ENCODE results near the gene LYST.
"Not testable (repeated sequence)": the region's sequence is repeated elsewhere in the genome, so short reads cannot be mapped to it uniquely, and the experiment has no call there.

The LYST gene

DNA sequence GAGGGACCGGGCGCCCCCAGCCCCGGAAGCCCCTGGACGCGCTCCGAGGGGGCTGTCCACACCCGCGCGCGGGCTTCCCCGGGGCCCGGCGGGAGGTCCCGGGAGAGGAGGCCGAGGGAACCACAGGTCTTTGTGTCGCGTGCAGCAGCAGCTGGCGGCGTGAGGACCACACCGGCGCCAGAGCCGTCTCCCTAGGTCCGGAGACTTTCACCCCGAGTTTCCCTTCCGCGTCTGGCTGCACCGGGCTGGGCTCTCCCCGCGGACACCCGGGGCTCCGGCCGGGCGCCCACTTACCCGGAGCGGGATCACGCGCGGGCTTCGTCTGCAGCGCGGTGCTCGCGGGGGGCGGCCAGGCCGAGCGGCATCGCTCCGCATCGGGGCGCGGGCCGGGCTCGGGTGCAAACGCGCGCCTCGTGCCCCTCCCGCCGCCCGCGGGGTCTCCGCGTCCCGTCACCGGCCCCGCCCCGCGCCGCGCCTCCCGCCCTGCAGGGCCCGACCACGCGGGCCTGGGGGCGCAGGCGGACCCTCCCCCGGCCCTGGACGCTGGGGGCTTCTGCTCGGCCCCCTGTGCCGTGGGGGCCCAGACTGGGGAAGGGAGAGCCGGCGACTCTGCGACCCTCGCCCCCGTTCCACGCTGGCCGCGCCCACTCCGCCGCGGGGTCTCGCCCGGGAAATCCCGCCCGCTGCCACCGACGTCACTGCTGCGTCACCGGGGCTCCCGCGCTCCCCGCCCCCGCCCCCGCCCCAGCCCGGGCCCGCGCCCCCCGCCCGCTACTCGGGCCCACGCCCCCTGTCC is 217.1 kb downstream of the LYST start, which contains the start of gene GNG4:
TSS of gene GNG4 (minus strand) at position 417 of the 796 bp plus-strand sequence. CDS start 65,946 bp downstream, outside the sequence.
- peak; percentile 43 for DNase-seq

DNA sequence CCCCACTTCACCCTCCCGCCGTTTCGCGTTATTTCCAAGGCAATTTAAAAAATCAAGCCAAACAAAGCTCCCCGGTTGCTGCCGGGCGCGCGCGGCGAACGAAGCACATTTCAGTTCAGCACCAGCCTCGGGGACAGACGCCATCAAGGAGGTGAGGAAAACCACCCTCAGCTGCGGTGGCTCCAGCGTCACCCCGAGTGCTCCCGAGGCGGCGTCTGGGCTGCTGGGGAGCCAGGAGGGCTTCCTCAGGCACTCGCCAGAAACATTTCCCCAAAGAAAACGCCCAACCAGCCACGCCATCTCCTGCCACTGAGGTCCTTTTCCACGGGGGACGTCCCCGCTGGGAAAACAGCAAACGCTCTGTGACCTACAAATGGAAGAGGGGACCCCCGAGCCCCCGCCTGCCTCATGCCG is 217.7 kb downstream of the LYST start:
- peak; percentile 43 for DNase-seq

DNA sequence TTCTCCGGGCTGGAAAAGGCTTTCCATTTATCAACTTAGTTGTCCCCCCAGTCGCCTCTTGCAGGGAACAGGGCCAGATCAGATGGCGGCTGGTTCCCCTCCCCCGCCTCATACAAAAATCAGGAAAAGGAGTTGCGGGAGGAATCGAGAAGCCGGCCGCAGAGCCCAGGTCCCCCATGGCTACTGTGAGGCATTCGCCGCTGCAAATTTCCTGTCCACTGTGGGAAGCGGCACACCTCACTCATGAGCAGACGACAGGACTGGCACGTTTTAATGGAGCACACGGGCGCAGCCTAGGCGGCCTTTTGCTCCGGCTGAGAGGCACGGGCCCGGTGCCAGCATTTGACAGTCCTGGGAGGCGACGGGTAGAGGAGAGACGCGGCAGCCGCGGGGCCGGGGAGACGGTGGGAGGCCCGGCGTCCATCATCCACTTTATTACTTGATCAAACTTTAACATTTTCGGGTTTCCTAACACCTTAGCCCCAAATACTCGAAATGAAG is 218.2 kb downstream of the LYST start:
- DNase-seq = peak; percentile 82

DNA sequence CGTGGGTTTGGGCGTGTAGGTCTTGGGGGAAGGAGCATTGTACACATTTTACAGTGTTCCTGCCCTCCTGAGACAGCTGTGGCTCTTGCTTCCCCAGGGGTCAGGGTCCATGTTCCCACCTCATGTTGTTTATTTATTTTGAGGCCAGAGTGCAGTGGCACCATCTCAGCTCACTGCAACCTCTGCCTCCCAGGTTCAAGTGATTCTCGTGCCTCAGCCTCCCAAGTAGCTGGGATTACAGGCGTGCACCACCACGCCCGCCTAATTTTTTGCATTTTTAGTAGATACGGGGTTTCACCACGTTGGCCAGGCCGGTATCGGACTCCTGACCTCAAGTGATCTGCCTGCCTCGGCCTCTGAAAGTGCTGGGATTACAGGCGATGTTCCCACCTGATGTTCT is 219.2 kb downstream of the LYST start:
- not testable (repeated sequence) for DNase-seq

DNA sequence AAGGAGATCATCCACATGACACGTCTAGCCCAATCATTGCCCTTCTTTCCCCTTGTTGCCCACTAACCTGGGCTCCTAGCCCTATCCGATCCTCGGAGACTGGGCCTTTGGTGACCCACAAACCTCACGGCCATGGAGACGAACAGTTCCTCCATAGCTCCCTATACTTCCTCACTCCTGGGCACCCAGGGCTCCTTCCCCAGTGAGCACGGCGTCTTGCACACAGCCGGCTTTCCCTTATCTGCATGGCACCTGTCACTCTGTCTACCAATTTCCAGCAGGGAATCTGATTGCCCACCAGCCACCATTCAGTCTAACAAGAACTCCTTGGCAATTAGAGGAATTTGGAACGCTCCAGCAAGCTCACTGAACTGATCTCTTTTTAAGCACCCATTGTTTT is 220.2 kb downstream of the LYST start:
- DNase-seq = no peak

DNA sequence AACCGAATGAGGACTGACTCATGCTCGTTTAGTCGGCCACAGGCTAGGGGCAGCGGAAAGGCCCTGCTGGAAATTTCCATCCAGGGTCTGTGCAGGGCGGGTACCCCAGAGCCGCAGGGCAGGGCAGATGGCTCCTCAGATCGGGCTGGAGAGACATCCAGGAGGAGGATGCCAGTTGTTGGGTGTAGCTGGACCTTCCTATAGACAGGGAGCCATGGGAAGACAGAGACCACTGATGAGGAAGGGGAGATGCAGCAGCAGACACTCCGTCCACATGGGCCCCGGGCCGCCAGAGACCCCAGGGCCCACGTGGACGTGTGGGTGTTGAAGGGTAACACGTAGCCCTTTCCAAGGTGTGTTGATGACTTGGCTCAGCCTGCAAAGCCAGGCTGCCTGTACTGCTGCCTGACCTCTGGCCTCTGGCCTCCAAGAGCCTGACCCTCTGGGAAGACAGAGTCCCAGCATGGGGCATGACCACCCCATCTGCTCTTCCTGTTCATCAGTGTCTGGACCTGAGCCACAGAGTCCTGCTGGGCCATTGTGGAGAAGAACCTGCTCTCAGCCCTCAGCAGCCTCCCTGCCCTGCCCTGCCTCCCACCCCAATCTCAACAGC is 221.9 kb downstream of the LYST start:
- no peak for DNase-seq

DNA sequence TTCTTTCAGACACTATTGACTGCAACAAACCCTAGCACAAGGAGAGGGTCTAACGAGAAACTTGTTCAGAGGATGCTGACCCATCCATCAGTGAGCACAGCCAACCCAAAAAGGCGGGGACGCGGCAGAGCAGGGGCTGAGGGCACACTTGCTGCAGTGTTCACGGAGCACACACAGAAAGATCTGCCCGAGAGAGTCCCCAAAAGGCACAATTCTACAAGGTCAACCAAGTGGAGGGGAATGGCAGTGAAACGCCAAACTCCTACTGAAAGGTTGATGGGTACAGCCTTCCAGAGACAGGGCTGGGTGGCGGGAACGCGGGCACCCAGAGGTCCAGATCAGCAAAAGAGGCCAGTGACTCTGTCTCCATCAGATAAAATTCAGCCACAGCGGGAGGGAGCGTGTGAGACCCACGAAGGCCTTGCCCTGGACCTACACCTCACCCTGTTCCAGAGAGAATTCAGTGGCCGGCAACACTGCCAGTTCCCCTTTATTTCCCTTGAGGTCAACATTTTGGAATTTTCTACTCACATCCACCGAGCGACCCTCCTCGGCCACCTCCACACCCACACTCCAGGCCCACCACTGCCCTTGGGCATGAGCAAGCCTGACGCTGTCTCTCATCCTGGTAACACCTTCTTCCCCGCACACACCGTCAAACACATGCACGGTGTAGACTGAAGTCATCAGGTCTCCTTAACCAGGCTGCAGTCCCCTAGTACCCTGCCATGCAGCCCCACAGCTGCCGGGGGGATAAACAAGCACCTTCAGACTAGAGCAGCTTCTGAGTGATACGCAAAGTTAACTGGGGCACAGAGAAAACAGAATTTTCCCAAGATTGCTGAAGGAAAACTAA is 222.6 kb downstream of the LYST start:
- DNase-seq = no peak

DNA sequence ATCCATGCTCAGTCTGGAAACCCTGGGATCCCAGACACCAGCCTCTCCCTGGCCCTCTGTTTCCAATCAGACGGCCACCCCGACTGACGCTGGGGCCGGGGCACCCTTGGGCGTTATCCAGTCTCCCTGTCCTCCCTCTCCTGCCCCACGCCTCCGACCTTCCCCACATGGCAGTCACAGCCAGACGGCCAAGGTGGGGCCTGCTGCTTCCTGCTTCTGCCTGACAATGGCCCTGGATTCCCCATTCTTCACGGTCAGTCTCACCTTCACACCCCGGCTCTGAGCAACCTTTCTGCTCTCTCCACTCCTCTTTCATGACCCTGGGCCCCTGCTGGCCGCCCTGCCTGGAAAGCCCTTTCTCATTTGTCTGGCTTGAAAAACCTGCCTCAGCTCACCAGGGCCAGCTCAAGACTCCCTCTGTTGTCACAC is 223.7 kb downstream of the LYST start:
- DNase-seq = peak; percentile 13

DNA sequence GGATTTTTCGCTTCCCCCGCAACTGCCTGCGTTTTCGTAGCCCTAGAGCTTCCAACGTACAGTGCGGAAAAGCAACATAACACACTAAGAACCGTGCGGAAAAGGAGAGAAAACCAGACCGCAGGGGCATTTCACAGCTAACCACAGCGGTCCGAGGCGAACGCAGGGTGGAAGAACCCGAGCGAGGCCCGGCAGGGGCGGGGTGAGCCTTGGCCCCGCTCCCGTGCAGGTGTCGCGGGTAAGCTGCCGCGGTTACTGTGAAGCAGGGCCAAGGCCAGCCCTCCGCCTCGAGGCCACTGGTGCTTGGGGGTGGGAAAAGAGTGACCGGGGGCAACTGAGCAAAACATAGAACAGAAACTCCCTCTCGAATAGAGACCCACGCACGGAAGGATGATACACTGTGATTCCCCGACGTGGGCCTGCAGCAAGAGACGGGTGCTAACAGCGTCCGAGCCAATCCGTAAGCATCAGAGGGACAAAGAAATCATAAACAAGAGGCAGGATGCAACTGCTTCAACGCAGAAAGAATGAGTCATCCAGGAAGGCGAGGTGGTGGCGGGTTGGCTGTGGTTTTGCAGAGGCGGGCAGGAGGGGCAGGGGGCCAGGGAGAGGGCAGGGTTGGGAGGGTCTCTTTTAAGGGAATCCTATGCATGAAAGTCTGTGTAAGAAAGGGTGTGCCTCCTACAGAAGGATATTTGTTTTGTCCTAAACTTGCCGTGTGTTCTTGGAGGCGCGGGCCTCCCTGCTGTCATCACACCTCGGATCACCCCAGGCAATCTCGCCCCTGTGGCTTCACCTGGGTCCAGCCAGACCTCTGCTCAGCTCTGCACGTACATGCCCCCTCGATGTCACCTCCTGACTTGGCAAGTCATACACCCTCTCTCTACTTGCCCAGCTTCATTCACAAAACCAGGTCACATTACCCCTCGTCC is 224.4 kb downstream of the LYST start:
- DNase-seq = peak; percentile 82

DNA sequence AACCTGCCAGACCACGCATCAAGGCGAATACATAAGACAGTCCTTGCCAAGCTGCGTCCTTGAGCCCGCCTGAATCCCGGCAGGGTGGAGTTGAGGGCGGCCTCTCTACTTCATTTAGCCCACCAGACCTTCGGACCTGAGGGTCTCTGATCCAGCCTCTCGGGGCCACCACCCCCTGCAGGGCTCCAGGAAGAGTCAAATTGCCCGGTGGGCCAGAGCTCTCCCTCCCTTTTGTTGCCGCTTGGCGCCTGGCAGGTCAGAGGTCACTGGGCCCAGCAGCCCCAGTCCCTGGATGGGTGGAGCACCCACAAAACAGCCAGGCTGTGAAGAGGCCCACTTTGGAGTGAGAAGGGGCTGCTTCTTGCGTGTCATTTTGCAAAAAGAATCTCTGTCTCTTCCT is 226.1 kb downstream of the LYST start:
- no peak for DNase-seq

DNA sequence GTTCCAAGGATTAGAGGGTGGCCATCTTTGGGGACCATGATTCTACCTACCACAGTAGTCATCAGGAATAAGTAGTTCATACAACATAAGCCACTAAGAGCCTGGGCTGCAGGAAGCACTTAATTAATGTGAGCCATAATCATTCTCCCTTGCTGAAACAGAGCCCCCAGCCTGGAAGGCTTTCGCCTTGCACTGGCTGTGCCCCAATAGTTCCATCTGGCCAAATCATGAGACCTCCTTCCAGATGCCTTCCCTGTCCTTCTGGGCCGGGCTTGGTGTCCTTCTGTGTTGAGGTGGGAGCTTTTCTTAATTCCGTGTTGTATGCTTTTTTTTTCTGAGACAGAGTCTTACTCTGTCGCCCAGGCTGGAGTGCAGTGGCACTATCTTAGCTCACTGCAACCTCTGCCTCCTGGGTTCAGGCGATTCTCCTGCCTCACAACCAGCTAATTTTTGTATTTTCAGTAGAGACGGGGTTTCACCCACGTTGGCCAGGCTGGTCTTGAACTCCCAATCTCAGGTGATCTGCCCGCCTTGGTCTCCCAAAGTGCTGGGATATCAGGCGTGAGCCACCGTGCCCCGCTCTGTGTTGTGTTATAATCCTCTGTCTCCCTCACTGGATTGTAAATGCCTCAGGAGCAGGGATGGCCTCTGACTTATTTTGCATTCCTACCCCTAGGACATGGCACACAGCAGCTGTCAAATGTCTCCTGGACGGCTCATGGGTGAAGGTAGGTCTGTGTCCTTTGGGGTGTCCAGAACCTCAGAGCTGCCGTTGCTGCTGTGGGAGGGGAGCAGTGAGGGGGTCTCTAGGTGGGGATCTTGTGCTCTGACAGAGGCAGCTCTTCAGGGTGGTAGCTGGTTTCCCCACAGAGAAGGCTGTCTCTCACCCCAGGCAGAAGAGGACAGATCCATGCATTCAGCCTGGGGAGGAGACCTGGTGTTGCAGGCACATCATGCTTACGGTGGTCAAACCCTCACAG is 227.2 kb downstream of the LYST start:
- no peak for DNase-seq

DNA sequence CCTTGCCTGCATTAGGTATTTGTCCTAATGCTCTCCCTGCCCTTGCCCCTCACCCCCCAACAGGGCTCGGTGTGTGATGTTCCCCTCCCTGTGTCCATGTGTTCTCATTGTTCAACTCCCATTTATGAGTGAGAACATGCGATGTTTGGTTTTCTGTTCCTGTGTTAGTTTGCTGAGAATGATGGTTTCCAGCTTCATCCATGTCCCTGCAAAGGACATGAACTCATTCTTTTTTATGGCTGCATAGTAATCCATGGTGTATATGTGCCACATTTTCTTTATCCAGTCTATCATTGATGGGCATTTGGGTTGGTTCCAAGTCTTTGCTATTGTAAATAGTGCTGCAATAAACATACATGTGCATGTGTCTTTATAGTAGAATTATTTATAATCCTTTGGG is 228.1 kb downstream of the LYST start:
- not testable (repeated sequence) for DNase-seq

DNA sequence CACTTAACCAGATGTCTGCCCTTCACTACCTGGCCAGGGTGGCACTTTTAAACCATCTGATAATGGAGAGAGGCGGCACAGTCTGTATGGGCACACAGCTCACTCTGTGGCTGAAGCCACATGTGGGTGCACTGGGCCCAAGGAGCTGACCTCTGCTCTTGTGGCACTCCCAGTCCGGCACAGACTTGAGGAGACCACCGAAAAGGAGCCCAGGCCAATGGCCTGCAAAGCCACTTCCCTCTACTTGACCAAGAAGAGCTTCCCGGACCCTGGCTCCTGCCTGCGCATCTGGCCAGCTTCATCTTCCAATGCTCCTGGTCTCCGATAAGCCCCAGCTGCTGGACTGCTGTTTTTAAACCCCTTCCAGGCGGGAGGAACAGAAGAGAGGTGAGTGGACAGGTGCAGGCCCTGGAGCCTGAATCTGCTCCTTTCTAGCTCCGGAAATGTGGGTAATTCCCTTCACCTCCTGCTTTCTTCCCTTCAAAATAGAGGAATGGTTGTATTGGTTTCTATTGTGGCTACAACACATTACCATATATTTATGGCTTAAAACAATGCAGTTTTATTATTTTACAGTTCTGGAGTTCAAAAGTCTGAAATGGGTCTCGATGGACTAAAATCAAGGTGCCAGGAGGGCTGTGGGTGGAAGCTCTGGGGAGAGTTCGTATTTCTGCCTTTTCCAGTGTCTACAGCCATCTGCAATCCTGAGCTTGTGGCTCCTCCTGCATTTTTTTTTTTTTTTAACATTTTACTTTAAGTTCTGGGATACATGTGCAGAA is 228.8 kb downstream of the LYST start:
- DNase-seq = no peak

DNA sequence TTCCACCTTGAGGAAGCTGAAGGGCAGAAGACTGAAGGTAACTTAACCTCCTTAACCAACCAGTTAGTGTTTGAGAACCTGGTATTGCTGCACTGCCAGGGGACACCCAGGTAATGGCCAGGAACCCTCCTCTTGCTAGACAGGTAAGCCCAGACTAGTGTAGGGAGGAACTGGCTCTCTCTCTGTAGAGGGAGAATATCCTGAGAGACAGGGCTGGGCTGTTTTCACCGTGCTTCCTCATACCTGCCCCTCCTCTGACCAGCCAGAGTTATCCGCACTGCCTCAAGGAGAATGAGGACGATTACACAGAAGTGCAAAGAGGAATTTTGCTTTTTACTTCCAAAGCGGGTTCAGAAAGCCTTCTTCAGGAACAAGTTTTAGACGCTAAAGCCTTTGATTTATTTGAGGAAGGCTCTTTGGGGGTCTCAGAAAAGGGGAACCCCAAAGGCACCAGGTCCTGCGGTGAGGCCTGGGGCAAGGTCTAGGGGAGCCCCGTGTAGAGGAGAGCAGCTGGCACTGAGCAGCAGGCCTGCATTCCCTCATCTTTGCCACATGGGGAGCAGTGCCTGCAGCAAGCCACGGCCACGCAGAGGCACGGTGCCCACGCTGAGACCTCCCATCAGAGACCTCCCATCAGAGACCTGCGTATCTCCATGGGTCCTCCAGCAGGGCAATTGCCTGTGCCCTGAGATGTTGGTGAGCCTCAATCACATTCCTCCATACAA is 230.6 kb downstream of the LYST start:
- no peak for DNase-seq

DNA sequence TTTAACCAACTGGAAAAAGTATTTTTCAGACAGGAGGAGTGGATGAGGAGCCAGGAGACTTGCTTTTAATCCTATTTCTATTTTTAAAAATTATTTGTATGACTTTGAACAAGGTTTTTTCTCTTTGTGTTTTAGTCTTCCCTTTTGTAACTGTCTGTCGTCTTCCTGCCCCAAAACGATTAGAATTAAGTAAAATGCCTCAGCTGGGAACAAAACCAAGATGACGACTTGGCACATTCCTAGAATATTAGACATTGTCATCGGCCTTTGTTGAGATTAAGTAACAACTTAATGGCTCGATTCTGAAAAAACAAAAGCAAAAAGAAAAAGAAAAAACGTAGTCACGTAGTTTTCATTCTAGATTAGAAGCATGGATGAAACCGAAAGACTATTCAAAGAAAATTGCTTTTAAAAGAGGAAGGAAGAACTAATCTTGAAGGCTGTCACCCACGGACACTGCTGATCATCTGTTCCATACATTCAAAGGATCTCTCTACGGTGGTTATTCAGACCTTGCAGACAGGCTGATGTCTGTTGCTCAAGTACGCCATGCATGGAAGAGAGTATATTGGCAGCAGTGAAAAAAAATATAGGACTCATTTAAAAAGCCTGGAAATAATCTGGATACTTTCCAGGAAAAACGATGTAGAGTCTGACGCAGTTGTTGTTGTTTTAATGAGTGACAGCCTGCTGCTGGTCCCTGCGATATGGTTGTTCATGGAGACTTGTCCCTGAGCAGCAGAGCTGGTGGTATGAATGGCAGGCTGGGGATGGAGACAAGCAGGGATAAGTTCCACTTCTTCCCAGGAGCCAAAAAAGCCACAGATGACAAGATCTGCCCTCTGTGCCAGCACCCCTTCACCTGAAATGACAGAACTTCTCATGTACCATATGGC is 234.0 kb downstream of the LYST start:
- DNase-seq = no peak

DNA sequence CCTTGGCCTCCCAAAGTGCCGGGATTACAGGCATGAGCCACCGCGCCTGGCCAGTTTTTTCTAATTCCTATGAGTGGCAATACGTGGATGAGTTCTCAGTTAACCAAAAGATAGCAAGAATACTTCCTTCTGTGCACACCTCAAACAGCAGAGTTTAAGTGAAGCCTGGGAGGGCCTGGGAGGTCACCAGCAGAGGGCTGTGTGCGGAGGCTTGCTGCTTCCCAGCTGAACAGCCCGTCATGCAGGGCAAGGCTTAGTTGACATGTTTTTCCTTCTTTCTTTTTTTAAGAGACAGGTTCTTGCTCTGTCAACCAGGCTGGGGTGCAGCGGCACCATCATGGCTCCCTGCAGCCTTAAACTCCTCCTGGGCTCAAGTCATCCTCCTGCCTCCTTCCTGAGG is 234.9 kb downstream of the LYST start:
- no peak for DNase-seq

DNA sequence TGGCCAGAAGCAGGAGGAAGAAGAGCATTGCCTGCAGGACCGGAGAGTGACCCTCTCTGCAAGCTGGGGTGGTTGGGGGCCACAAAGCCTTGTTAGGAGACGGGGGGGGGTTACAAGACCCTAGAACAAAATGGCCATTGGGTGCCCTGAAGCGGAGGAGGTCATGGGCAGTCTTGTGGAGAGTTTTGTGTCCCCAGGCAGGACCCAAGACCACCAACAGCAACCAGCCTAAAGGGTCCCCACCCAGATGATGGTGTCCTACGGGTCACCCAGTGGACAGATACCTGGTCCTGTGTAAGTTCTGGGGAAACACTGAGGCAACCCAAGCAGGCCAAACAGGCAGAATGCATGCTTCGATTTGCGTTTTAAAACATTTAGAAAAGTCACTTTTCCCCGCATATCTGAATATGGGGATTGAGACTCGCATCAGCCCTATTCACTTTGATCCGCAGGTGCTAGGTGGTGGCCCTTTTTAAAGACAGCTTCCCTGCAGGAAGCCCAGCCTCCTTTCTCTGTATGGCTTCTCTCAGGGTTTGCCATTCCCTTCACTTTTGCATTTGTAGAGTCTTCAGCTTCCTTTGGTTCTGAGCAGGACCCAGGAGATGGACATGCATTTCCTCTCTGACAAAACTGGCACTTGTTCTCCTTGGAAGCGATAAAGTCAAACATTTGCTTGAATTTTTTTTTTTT is 238.2 kb downstream of the LYST start:
- DNase-seq = no peak

DNA sequence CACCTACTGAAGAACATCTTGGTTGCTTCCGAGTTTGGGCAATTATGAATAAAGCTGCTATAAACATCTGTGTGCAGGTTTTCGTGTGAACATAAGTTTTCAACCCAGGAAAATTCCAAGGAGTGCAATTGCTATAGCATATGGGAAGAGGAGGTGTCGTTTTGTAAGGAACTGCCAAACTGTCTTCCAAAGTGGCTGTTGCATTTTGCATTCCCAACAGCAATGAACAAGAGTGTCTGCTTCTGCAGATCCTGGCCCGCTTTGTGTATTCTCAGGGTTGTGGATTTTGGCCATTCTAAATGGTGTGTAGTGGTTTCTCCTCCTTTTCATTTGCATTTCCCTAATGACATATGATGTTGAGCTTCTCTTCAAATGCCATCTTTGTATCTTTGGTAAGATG is 240.9 kb downstream of the LYST start:
- DNase-seq = no peak

Data from DMS79 treated with DMSO at 0.1 percent for 48 hours (cell line).